HL-60/S4 treated with phorbol 12-myristate 13-acetate at 8.2 ng/mL for 4 days and 3 days (cell line): ENCODE measurements around the gene CCDC175.

Experiments
- in situ Hi-C: fragments of 300-500 bp; cut with MboI; formaldehyde crosslinking; loops from 2 replicates; pipeline ENCODE4 v1.15.0; 2022; ENCODE audit warnings: low sequenced_read_pairs

CCDC175 gene

DNA sequence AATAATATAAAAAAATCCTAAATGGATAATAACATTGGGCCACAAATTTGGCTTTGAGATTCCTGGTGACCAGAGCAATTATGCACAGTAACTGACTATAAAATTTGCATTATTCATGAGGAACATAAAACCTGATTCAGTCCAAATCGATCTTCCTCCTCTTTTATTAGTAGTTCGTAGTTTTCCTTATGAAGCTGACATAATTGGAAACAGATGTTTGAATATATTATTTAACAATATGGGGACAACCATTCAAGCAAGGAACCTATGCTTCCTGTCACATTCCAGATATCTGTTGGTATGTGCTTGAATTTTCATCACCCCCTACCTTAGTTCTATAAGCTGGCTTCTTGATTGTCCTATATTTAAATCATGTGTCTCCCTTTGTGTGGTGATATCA is 34.9 kb downstream of the CCDC175 start:
- in situ Hi-C loops: no loop called here

GRCh38 chr14:59540852-59541251 is 35.8 kb downstream of the CCDC175 start:
- in situ Hi-C loops: no loop called here

DNA sequence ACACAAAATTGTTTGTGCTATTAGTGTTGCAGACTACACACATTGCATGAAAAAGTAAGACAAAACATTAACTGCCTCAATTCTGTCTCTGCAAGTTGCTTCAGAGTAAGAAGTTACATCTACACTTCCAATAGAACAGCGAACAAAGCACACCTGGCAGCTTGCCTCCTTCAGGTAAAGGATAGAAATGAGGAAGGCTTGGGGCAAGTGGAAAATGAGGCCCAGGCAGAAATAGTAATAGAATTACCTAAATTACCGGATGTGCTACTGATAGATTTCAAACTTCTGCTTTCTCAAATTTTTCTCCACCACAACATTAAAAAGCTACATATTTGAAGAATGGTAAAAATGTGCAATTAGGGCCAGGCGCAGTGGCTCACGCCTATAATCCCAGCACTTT is 37.7 kb downstream of the CCDC175 start:
- in situ Hi-C loops: no loop called here

GRCh38 chr14:59537476-59537875 is 39.1 kb downstream of the CCDC175 start:
- in situ Hi-C loops: no loop called here

- in situ Hi-C loops: no loop called here
These were observed 42.1 kb downstream of the CCDC175 start for GRCh38 chr14:59534361-59534987.

GRCh38 chr14:59532419-59532818 is 44.2 kb downstream of the CCDC175 start:
- in situ Hi-C loops: no loop called here

- in situ Hi-C loops: no loop called here
These were observed 46.3 kb downstream of the CCDC175 start for GRCh38 chr14:59530349-59530748.

DNA sequence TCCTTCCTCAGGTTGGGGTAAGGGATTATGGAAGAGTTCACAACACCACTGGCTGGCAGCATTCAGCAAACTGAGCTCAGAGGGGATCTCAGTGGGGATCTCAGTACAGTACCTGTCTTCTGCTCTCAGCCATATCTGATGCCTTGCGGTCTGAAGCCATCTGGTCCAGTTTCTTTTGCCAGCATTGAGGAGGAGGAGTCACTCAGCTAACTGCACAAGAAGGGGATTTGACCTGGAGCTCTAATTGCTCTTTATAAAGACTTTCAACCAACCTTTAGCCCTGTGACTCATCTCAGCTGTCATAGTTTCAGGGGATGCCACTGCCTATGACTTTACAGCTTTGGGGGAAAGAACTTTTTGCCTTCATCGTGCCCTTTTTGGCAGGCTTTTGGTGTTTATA is 47.4 kb downstream of the CCDC175 start:
- in situ Hi-C loops: no loop called here

- in situ Hi-C loops: no loop called here
These were observed 56.4 kb downstream of the CCDC175 start for GRCh38 chr14:59520224-59520623.

DNA sequence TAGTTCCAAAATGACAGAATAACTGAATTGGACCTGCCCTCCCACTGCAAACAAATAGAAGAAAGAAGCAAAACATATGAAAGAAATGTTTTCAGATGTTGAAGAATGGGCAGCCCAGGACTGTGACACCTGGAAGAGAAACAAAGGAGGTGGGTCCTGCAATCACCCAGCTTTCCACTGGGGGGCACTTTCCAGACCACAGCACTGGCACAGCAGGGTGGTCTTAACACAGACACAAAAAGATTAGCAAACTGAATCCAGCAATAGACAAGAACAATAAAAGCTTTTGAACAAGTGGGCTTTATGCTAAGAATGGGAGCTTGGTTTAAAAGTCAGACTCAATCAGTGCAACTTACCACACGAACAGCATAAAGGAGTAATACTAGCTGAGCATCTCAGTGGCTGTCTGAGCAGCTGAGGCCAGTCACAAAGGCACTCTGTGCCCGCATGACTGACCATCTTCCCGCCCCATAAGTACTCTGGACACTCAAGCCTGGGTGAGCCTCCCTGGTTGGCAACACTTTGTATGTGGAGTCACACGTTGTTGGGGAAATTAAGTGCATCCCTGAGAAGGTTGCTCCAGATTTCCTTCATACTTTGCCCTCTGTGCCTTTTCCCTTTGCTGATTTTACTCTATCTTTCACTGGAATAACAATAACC is 64.6 kb downstream of the CCDC175 start:
- in situ Hi-C loops: no loop called here

DNA sequence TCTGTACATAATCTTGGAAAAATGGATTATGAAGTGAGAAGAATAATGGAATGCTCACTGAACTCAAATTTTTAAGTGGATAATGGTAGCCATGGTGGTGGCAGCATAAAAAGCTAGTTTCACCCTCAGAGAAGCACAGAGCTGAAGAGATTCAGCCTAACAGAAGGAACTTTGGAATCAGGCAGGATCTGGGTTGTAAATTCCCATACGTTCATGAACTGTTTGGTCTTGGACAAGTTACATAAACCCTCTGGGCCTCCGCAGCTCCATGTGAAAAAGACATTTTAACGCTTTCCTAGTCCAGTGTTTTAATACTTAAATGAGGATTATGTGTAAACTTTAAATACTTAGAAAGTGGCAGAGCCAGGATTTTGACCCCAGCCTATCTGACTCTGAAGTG is 65.6 kb downstream of the CCDC175 start:
- in situ Hi-C loops: no loop called here

DNA sequence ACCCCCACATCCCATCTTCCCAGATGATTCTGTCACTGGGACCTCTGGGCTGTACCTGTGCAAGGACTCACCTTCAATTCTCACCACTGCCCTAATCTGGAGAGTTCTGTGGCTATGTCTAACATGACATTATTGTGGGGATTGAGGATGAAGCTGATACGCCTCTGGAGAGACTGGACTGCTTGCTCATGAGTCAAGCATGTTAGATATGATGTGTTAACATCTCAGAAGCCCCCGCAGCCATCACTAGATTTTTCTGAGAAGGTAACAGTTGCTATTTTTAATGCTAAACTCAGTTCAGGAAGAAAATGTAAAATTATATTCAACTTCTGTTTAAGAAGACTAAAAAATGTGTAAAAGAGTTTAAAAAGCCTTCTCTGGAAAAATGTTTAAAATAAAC is 66.6 kb downstream of the CCDC175 start:
- in situ Hi-C loops: no loop called here

GRCh38 chr14:59509101-59509500 is 67.5 kb downstream of the CCDC175 start:
- in situ Hi-C loops: no loop called here

- in situ Hi-C loops: no loop called here
These were observed 68.9 kb downstream of the CCDC175 start for GRCh38 chr14:59507752-59508103.

DNA sequence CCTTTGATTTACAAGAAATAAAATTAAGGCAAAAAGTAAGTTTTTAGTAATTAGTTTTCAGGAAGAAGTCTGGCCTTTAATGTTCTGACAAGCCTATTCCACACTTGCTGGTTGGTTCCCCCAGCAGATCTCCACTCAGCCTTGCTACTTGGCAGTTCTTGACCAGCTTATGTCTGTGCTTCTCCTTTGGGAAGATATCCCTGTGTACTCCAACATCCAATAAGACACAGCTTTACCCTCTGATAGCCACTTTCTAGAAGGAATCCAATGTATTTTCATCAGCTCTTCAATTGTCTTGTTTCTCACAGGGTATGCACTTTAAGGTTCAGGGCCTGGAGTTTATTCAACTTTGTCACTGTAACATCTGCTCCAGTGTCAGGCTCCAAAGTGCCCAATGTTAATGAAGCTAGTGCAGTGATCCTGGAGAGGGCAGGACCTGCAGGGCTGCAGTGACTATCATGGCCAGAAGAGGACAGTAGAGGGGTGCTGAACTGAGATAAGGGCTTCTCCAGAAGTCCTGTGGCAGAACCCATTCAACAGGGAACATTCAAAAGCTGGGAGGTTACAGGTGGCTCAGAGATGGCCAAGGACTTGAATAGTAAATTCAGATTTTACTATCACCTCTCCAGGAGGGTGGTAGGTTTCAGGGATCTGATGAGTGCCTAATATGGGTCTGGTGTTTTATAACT is 69.4 kb downstream of the CCDC175 start:
- in situ Hi-C loops: no loop called here

- in situ Hi-C loops: no loop called here
These were observed 73.4 kb downstream of the CCDC175 start for GRCh38 chr14:59503256-59503655.

GRCh38 chr14:59500732-59501131 is 75.9 kb downstream of the CCDC175 start:
- in situ Hi-C loops: no loop called here

GRCh38 chr14:59492384-59492783 is 84.2 kb downstream of the CCDC175 start:
- in situ Hi-C loops: no loop called here

- in situ Hi-C loops: no loop called here
These were observed 85.9 kb downstream of the CCDC175 start for GRCh38 chr14:59490756-59491155.

GRCh38 chr14:59484639-59485175 is 91.9 kb downstream of the CCDC175 start:
- in situ Hi-C loops: no loop called here

- in situ Hi-C loops: no loop called here
These were observed 92.6 kb downstream of the CCDC175 start, which contains the start of the genes JKAMP and L3HYPDH for GRCh38 chr14:59483819-59484638. TSS of gene JKAMP (plus strand) at chr14:59484517. CDS start at chr14:59484590, 73 bp downstream. TSS of gene L3HYPDH (minus strand) at chr14:59484408. CDS start at chr14:59484316, 92 bp downstream.
